OCI-LY7 (cell line): Measurements from ENCODE around the gene ATP9A. TPM values are rescaled to one million over a fixed set of nuclear protein-coding genes. Genes with fewer than 3 reads are reported as not detected.

Source experiments
- BruUV-seq: library from RNA; stranded (reverse); fragments of 400-500 nt; replicated peaks from 2 replicates; lab custom pipeline; 2021; lab: Mats Ljungman, UMichigan
- CTCF ChIA-PET: fragments of 300-600 bp; sonication (Branson Sonifier 250); formaldehyde crosslinking; loops from one replicate; lab custom pipeline; 2022; ENCODE audit warnings: antibody characterized with exemption; ENCODE audit not compliant: unreplicated experiment; lab: Charles Lee
- POLR2A ChIA-PET: fragments of 300-600 bp; sonication (Branson Sonifier 250); formaldehyde crosslinking; loops from one replicate; lab custom pipeline; 2022; ENCODE audit warnings: antibody characterized with exemption; lab: Charles Lee
- DNase-seq: peaks from one replicate; pipeline ENCODE4 v3.0.0-alpha.2; 2015; ENCODE audit warnings: low spot score
- H2AFZ ChIP-seq: fragments of 200-600 bp; sonication (generic), shearing (Covaris generic); 2 replicates; pipeline ENCODE4 v1.6.1; 2014; ENCODE audit warnings: mild to moderate bottlenecking, antibody characterized with exemption, low read length, moderate library complexity
- H3K27ac ChIP-seq: fragments of 200-600 bp; sonication (generic); 2 replicates; pipeline ENCODE4 v1.5.1; 2014; ENCODE audit warnings: mixed run types, low read depth, mild to moderate bottlenecking, moderate library complexity, low read length, inconsistent platforms; ENCODE audit not compliant: poor library complexity, severe bottlenecking
- H3K36me3 ChIP-seq: fragments of 200-600 bp; sonication (generic); 2 replicates; pipeline ENCODE4 v1.6.1; 2014; ENCODE audit warnings: mild to moderate bottlenecking, antibody characterized with exemption, low read length, moderate library complexity, mixed read lengths; ENCODE audit not compliant: insufficient read depth
- H3K4me1 ChIP-seq: fragments of 200-600 bp; sonication (generic); 2 replicates; pipeline ENCODE4 v1.5.1; 2014; ENCODE audit warnings: mild to moderate bottlenecking, low read length; ENCODE audit not compliant: insufficient read depth, poor library complexity, severe bottlenecking
- H3K4me2 ChIP-seq: fragments of 200-600 bp; sonication (generic); 2 replicates; pipeline ENCODE4 v1.6.1; 2014; ENCODE audit warnings: mild to moderate bottlenecking, low read length
- H3K4me3 ChIP-seq: fragments of 200-600 bp; sonication (generic); 2 replicates; pipeline ENCODE4 v1.5.1; 2014; ENCODE audit warnings: mild to moderate bottlenecking, low read depth, low read length; ENCODE audit not compliant: poor library complexity, severe bottlenecking
- H3K79me2 ChIP-seq: fragments of 200-600 bp; sonication (generic); 2 replicates; pipeline ENCODE4 v1.6.1; 2016; ENCODE audit warnings: low read depth, mild to moderate bottlenecking, low read length, moderate library complexity, mixed read lengths; ENCODE audit not compliant: insufficient read depth
- H3K9me2 ChIP-seq: fragments of 200-600 bp; sonication (generic); 2 replicates; pipeline ENCODE4 v1.6.1; 2016; ENCODE audit warnings: mild to moderate bottlenecking, low read length, mixed read lengths; ENCODE audit not compliant: insufficient read depth
- H3K9me3 ChIP-seq: fragments of 200-600 bp; sonication (generic); 2 replicates; pipeline ENCODE4 v1.6.1; 2014; ENCODE audit warnings: mild to moderate bottlenecking, mixed run types, low read length, mixed read lengths
- H4K20me1 ChIP-seq: fragments of 200-600 bp; sonication (generic); 2 replicates; pipeline ENCODE4 v1.6.1; 2014; ENCODE audit warnings: mild to moderate bottlenecking, antibody characterized with exemption, low read length, moderate library complexity, mixed read lengths; ENCODE audit not compliant: insufficient read depth
- EZH2phosphoT487 ChIP-seq: fragments of 200-600 bp; sonication (generic); IDR thresholded peaks from 2 replicates; pipeline ENCODE4 v1.6.1; 2018; ENCODE audit warnings: low read depth, borderline replicate concordance, mild to moderate bottlenecking, mixed run types, antibody characterized with exemption, low read length, moderate library complexity, mixed read lengths
- intact Hi-C: fragments of 100-400 bp; cut with micrococcal nuclease; formaldehyde crosslinking; loops from one replicate; pipeline ENCODE4 v1.10.0; 2022; ENCODE audit not compliant: unreplicated experiment
- total RNA-seq, 2 experiments: library from RNA; depleted of rRNA in 1 of 2; stranded (reverse); fragments of >200 nt in 1 of 2; shearing (Covaris generic) in 1 of 2; gene quantifications; 2 replicates each; pipeline ENCODE4 v1.2.3, GENCODE V29; 2014 to 2022
- TF ChIP-seq, protein P1 (sequence below): fragments of 200-600 bp; sonication (generic); conservative IDR thresholded peaks from 2 replicates; pipeline ENCODE4 v1.5.1; 2014; ENCODE audit warnings: mild to moderate bottlenecking, antibody characterized with exemption, low read length, moderate library complexity, mixed read lengths

The ATP9A gene
- total RNA-seq, 2 experiments from 2014 or later, result 0.67 to 0.85 TPM

DNA sequence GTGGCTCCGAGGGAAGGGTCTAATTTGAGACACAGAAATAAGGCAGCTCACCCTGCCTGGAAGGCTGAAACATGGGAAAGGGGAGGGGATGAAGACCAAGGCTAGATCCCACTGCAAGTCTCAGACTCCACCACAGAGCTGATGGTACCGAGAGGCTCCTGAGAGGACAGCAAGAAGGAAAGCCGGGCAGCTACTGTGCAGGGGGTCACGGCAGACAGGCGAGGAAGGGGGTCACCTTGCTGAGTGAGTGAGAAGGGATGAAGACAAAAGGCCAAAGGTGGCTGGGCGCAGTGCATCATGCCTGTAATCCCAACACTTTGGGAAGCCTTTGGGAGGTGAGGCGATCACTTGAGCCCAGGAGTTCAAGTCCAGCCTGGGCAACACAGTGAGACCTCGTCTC is 100.7 kb downstream of the ATP9A start:
- no peaks in the 10 kb centered on the region for H3K79me2 ChIP-seq
- no peaks in the 10 kb centered on the region for H4K20me1 ChIP-seq
- peaks cover 60% of the 10 kb centered on the region for H3K4me1 ChIP-seq
- H3K9me2 ChIP-seq, result no peaks in the 10 kb centered on the region
- DNase-seq, result no peak
- no peak for TF ChIP-seq EZH2phosphoT487
- TF ChIP-seq, protein P1, sequence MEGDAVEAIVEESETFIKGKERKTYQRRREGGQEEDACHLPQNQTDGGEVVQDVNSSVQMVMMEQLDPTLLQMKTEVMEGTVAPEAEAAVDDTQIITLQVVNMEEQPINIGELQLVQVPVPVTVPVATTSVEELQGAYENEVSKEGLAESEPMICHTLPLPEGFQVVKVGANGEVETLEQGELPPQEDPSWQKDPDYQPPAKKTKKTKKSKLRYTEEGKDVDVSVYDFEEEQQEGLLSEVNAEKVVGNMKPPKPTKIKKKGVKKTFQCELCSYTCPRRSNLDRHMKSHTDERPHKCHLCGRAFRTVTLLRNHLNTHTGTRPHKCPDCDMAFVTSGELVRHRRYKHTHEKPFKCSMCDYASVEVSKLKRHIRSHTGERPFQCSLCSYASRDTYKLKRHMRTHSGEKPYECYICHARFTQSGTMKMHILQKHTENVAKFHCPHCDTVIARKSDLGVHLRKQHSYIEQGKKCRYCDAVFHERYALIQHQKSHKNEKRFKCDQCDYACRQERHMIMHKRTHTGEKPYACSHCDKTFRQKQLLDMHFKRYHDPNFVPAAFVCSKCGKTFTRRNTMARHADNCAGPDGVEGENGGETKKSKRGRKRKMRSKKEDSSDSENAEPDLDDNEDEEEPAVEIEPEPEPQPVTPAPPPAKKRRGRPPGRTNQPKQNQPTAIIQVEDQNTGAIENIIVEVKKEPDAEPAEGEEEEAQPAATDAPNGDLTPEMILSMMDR, result no peak
- intact Hi-C loops, result loop anchor here (5.0 kb wide), 1 partner anchor 285 kb away; no protein-coding TSS in a partner anchor
- peaks cover 11% of the 10 kb centered on the region; the same call in 1 of the 2 replicates for H3K9me3 ChIP-seq
- BruUV-seq, result no TSS peak
- H3K36me3 ChIP-seq, result no peaks in the 10 kb centered on the region
- H3K4me3 ChIP-seq, result no peak overlapping the region
- CTCF ChIA-PET, result interaction anchor here (0.8 to 0.9 kb wide), 2 partner anchors 17 to 34 kb away, joined by 3 to 5 read pairs; no protein-coding TSS in a partner anchor
- POLR2A ChIA-PET, result interaction anchor here (0.6 to 2.3 kb wide), 5 partner anchors 9 to 81 kb away, joined by 3 to 9 read pairs (median 4); no protein-coding TSS in a partner anchor
- peak overlapping the region; percentile 92 for H2AFZ ChIP-seq
- peak overlapping the region; percentile 56 for H3K4me2 ChIP-seq
- peak overlapping the region; percentile 88 for H3K27ac ChIP-seq

DNA sequence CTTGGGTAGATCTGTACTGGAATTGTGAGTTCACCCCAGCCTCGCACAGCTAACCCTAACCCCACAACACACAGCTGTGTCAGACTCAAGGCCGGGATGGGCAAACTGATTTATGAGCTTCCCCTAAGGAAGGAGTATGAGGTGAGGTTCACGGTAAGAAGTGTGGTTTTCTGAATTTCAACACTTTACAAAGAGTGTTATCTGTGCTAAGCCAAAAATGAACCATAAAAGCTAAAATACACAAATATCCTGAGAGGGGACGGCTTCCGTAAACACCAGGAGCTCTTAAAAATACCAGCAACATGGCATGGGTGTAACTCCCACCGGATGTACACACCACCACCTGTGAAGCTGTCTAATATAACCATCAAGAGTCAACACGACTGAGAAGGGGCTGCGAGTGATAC is 101.2 kb downstream of the ATP9A start:
- Histone ChIP-seq H4K20me1 (no peaks in the 10 kb centered on the region), H3K36me3 (no peaks in the 10 kb centered on the region), H3K4me3 (peak overlapping the region; percentile 11), H3K79me2 (no peaks in the 10 kb centered on the region), H2AFZ (peak overlapping the region; percentile 92), H3K9me3 (peaks cover 11% of the 10 kb centered on the region; the same call in 1 of the 2 replicates), H3K27ac (peak overlapping the region; percentile 88), H3K4me1 (peaks cover 65% of the 10 kb centered on the region), H3K9me2 (no peaks in the 10 kb centered on the region), H3K4me2 (peak overlapping the region; percentile 56)
- DNase-seq, result peak; percentile 58
- CTCF ChIA-PET, result interaction anchor here (0.8 to 0.9 kb wide), 2 partner anchors 17 to 34 kb away, joined by 3 to 5 read pairs; no protein-coding TSS in a partner anchor
- intact Hi-C loops, result loop anchor here (5.0 kb wide), 1 partner anchor 285 kb away; no protein-coding TSS in a partner anchor
- POLR2A ChIA-PET, result interaction anchor here (0.6 to 2.3 kb wide), 7 partner anchors 9 to 171 kb away, joined by 3 to 9 read pairs (median 4); no protein-coding TSS in a partner anchor
- no peak for TF ChIP-seq EZH2phosphoT487
- TF ChIP-seq, protein P1, result no peak
- BruUV-seq, result no TSS peak

DNA sequence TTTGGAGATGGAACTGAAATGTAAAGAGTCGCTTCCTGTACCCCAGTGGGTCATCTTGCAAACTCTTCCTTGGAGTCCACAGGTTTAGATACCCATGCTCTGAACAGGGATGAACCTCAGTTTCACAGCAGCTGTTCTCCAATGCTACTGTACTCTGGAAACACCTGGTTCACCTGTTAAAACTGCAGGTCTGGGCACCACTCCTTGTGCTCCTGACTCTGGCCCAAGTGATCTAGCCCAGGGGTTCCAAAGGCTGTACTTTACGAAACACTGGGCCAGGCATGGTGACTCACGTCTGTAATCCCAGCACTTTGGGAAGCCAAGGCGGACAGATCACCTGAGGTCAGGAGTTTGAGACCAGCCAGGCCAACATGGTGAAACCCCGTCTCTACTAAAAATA is 102.1 kb downstream of the ATP9A start:
- H4K20me1 ChIP-seq, result no peaks in the 10 kb centered on the region
- intact Hi-C loops, result loop anchor here (5.0 kb wide), 1 partner anchor 284 kb away; no protein-coding TSS in a partner anchor
- peaks cover 11% of the 10 kb centered on the region; the same call in 1 of the 2 replicates for H3K9me3 ChIP-seq
- H3K4me1 ChIP-seq, result peaks cover 74% of the 10 kb centered on the region
- no peaks in the 10 kb centered on the region for H3K79me2 ChIP-seq
- peak overlapping the region; percentile 88 for H3K27ac ChIP-seq
- no peaks in the 10 kb centered on the region for H3K9me2 ChIP-seq
- H2AFZ ChIP-seq, result peak overlapping the region; percentile 92; the same call in 1 of the 2 replicates
- POLR2A ChIA-PET, result interaction anchor here (0.7 to 2.3 kb wide), 3 partner anchors 8 to 281 kb away, joined by 4 to 9 read pairs (median 5); no protein-coding TSS in a partner anchor
- H3K36me3 ChIP-seq, result no peaks in the 10 kb centered on the region
- no TSS peak for BruUV-seq
- CTCF ChIA-PET, result interaction anchor here (0.5 kb wide), 1 partner anchor 18 kb away, joined by 3 read pairs; no protein-coding TSS in a partner anchor
- DNase-seq, result no peak
- peak overlapping the region; percentile 56 for H3K4me2 ChIP-seq
- no peak for TF ChIP-seq EZH2phosphoT487
- TF ChIP-seq, protein P1, result no peak
- H3K4me3 ChIP-seq, result peak overlapping the region; percentile 13
